Thoracic aorta (tissue), 2 donors: Measurements from ENCODE around the gene WFDC12. TPM values are rescaled to one million over a fixed set of nuclear protein-coding genes. Genes with fewer than 3 reads are reported as not detected.

ENCODE experiments used
- ATAC-seq: fragments of 150-250 bp; one replicate; pipeline ENCODE4 v1.8.0; 2017; ENCODE audit warnings: low read depth; ENCODE audit not compliant: insufficient number of reproducible peaks, low FRiP score
- DNase-seq: peaks from one replicate; pipeline ENCODE4 v3.0.0-alpha.2; 2020; ENCODE audit warnings: low spot score
- H3K27ac ChIP-seq, 2 donors: fragments of 200-600 bp; sonication (generic); 1 replicate in 1 of 2; 2 replicates in 1 of 2; pipeline ENCODE4 v1.5.1; 2016; ENCODE audit warnings: mild to moderate bottlenecking in 2 of 2, moderate library complexity in 2 of 2
- H3K27me3 ChIP-seq: fragments of 200-600 bp; sonication (generic); replicated peaks from 2 replicates; pipeline ENCODE4 v1.6.0; 2016; ENCODE audit warnings: mild to moderate bottlenecking; ENCODE audit not compliant: insufficient read depth
- H3K36me3 ChIP-seq: fragments of 200-600 bp; sonication (generic); one replicate; pipeline ENCODE4 v1.5.1; 2016
- H3K4me1 ChIP-seq, 2 donors: fragments of 200-600 bp; sonication (generic); 1 replicate in 1 of 2; 2 replicates in 1 of 2; pipeline versions ENCODE4 v1.5.1 to v1.6.0; 2016; ENCODE audit warnings: low read depth in 2 of 2, mild to moderate bottlenecking in 1 of 2; ENCODE audit not compliant: control insufficient read depth in 1 of 2
- H3K4me3 ChIP-seq: fragments of 200-600 bp; sonication (generic); 2 replicates; pipeline ENCODE4 v1.5.1; 2016; ENCODE audit warnings: mild to moderate bottlenecking
- H3K9me3 ChIP-seq: fragments of 200-600 bp; sonication (generic); 2 replicates; pipeline ENCODE4 v1.5.1; 2016
- total RNA-seq, 2 donors: library from RNA; depleted of rRNA; stranded (reverse); fragments of >200 nt; gene quantifications; one replicate each; pipeline versions ENCODE4 v1.1.0 to v1.2.3, GENCODE V29; 2016
- TF ChIP-seq, protein P1 (sequence below): fragments of 200-600 bp; sonication (generic); IDR thresholded peaks from one replicate; pipeline ENCODE4 v1.5.1; 2019; ENCODE audit warnings: antibody characterized with exemption

WFDC12 gene
- total RNA-seq, 2 donors from 2014 or later, result not detected

DNA sequence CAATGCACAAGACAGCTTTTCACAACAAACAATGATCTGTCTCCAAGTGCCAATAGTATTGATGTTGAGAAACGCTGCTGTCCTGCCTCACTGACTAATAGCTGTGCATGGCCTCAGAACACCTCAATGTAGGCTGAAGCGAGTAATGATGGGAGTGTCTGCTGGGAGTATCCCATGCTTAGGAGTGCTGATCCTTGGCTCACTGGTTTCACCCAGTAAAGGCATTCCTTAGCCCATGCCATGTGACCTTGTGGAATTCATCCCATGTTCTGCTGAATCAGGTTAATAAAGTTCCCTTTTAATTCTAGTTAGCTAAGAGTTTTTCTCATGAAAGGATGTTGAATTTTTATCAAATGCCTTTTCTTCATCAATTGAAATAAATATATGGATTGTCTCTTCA, 3.8 kb upstream of the WFDC12 start:
- H3K27ac ChIP-seq, result no peak overlapping the region
- H3K4me3 ChIP-seq, result no peak overlapping the region
- H3K27me3 ChIP-seq, result no peaks in the 10 kb centered on the region
- TF ChIP-seq, protein P1, sequence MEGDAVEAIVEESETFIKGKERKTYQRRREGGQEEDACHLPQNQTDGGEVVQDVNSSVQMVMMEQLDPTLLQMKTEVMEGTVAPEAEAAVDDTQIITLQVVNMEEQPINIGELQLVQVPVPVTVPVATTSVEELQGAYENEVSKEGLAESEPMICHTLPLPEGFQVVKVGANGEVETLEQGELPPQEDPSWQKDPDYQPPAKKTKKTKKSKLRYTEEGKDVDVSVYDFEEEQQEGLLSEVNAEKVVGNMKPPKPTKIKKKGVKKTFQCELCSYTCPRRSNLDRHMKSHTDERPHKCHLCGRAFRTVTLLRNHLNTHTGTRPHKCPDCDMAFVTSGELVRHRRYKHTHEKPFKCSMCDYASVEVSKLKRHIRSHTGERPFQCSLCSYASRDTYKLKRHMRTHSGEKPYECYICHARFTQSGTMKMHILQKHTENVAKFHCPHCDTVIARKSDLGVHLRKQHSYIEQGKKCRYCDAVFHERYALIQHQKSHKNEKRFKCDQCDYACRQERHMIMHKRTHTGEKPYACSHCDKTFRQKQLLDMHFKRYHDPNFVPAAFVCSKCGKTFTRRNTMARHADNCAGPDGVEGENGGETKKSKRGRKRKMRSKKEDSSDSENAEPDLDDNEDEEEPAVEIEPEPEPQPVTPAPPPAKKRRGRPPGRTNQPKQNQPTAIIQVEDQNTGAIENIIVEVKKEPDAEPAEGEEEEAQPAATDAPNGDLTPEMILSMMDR, result no peak
- no peaks in the 10 kb centered on the region for H3K36me3 ChIP-seq
- no peaks in the 10 kb centered on the region for H3K9me3 ChIP-seq
- ATAC-seq (no peak), DNase-seq (no peak)
- H3K4me1 ChIP-seq, result no peaks in the 10 kb centered on the region

DNA sequence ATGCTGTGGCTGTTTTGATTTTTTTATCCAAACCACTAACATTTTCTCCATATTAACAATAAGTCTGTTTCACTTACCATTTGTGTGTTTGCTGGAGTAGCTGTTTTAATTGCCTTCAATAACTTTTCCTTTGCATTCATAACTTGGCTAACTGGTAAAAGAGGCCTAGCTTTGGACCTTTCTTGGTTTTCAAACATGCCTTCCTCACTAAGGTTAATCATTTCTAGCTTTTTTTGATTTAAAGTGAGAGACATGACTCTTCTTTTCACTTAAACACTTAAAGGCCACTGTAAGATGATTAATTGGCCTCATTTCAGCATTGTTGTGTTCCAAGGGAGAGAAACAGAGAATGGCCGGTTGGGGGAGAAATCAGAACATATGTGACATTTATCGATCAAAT, 2.9 kb downstream of the WFDC12 start:
- Histone ChIP-seq H3K4me1 (no peaks in the 10 kb centered on the region), H3K27me3 (no peaks in the 10 kb centered on the region), H3K4me3 (no peak overlapping the region), H3K27ac (no peak overlapping the region), H3K36me3 (no peaks in the 10 kb centered on the region), H3K9me3 (no peaks in the 10 kb centered on the region)
- TF ChIP-seq, protein P1, result no peak
- DNase-seq, result no peak
- ATAC-seq, result no peak

DNA sequence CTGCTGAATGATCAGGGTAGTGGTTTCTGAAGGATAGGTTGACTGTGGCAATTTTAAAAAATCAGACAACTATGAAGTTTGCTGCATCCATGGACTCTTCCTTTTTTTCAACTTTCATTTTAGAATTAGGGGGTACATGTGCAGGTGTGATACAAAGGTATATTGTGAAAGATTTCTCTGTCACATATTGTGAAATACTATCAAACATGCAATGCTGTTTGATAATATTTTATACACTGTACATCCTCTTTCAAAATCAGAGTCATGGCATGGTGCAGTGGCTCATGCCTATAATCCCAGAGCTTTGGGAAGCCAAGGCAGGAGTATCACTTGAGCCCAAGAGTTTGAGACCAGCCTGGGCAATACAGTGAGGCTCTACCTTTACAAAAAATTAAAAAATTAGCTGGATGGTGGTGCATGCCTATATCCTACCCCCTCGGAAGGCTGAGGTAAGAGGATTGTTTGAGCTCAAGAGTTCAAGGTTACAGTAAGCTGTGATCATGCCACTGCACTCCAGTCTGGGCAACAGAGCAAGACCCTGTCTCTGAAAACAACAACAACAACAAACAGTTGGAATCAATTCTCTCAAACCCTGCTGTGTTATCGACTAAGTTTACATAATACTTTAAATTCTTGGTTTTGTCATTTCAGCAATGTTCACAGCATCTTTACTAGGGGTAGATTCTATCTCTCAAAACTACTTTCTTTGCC, 4.6 kb downstream of the WFDC12 start:
- Histone ChIP-seq H3K4me1 (no peaks in the 10 kb centered on the region), H3K36me3 (no peaks in the 10 kb centered on the region), H3K27ac (no peak overlapping the region), H3K4me3 (no peak overlapping the region), H3K9me3 (no peaks in the 10 kb centered on the region), H3K27me3 (no peaks in the 10 kb centered on the region)
- TF ChIP-seq, protein P1, result no peak
- ATAC-seq (no peak), DNase-seq (no peak)

DNA sequence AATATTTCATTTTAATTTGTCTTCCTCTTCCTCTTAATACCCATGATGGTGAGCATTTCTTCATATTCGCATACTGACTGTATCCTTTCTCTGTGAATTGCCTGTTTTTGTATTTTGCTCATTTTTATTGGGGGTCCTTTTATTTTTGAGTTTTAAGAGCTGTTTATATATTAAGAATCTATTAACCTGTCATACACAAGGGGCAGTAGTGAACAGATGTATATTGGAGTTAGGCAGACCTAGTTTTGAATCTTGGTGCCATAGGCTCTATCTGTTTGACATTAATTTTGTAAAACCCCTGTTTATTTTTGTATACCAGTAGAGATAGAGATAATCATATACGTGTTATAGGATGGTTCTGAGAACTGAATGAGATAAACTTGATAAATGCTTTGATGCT, 6.2 kb downstream of the WFDC12 start:
- H3K9me3 ChIP-seq, result no peaks in the 10 kb centered on the region
- no peaks in the 10 kb centered on the region for H3K27me3 ChIP-seq
- ATAC-seq, result no peak
- no peak for DNase-seq
- TF ChIP-seq, protein P1, result no peak
- no peaks in the 10 kb centered on the region for H3K36me3 ChIP-seq
- no peaks in the 10 kb centered on the region for H3K4me1 ChIP-seq
- H3K27ac ChIP-seq, result no peak overlapping the region
- H3K4me3 ChIP-seq, result no peak overlapping the region

DNA sequence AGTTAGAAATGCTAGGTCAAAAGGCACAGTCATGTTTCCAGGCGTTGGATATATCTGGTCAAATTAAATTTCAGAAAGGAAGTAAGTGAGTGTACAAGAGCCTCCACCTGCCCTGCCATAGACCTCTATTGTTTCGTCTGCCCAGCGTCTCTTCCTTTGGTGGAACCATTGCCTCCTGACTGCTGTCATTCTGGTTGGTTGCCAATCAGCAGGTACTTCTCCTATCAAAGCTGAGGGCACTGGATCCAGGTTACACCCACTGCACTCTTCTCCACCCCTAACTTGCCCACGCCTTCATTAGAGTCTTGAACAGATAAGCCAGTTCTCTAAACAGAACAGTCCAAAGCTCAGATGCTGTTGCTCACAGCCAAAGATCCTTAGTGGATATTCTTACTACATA, 6.7 kb downstream of the WFDC12 start:
- no peak for DNase-seq
- no peaks in the 10 kb centered on the region for H3K27me3 ChIP-seq
- no peak overlapping the region for H3K4me3 ChIP-seq
- H3K4me1 ChIP-seq, result no peaks in the 10 kb centered on the region
- H3K36me3 ChIP-seq, result no peaks in the 10 kb centered on the region
- H3K9me3 ChIP-seq, result no peaks in the 10 kb centered on the region
- ATAC-seq, result no peak
- TF ChIP-seq, protein P1, result no peak
- H3K27ac ChIP-seq, result no peak overlapping the region
